Coronary artery (tissue), 2 donors: ENCODE data around the gene ANKRD65.
"Not testable (repeated sequence)": the region's sequence is repeated elsewhere in the genome, so short reads cannot be mapped to it uniquely, and the experiment has no call there.

Experiments
- DNase-seq: peaks from one replicate; pipeline ENCODE4 v3.0.0-alpha.2; 2017; ENCODE audit warnings: low spot score
- H3K27ac ChIP-seq, 2 donors: fragments of 200-600 bp; sonication (generic); one replicate each; pipeline ENCODE4 v1.5.1; 2016 to 2019
- H3K4me3 ChIP-seq: fragments of 200-600 bp; sonication (generic); 2 replicates; pipeline ENCODE4 v1.5.1; 2016; ENCODE audit warnings: mild to moderate bottlenecking, moderate library complexity
- TF ChIP-seq, protein P1 (sequence below): fragments of 200-600 bp; sonication (generic); IDR thresholded peaks from one replicate; pipeline ENCODE4 v1.5.1; 2019; ENCODE audit warnings: antibody characterized with exemption

Gene ANKRD65

DNA sequence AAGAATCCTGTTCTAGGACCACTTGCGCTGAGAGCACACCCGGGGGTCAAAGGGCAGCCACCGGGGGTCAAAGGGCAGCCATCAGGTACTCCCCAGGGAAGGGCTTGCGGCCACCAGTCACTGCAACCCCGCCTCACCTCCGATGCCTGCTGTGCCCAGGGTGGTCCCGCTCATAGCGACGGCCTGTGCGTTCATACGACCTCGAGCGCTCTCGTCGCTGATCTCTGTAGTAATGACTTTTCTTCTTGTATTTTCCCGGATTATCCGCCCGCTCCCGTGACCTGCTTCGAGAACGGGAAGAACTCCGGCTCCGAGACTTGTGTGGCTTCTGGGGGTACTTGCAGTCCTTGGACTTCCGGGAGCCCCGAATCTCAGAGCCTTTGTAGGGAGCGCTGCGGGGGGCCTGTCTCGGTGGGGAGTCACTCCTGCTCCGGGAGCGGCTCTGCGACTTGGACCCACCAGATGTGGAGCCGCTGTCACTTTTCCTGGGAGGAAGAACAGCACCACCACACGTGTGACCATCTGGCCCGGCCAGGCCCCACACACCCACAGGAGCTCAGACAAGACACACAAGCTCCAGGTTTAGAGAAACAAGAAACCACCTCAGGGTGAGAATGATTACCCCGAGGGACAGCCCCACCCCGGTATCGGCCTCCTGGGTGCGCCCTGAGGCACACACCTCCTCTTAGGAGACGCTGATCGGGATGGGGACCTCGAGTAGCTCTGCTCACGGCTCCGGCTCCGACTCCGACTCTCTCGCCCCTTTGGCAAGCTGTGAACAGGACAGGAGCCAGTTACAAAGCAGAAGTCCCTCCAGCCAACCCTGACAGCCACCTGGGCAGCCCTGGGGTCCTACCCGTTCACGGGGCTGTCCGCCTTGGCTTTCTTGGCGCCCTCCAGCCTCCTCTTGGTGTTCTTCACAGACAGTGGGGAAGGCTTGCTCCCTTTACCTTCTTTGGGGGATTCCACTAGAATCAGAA is 33.7 kb downstream of the ANKRD65 start:
- no peak overlapping the region for H3K4me3 ChIP-seq
- no peak overlapping the region for H3K27ac ChIP-seq
- no peak for DNase-seq
- TF ChIP-seq, protein P1, sequence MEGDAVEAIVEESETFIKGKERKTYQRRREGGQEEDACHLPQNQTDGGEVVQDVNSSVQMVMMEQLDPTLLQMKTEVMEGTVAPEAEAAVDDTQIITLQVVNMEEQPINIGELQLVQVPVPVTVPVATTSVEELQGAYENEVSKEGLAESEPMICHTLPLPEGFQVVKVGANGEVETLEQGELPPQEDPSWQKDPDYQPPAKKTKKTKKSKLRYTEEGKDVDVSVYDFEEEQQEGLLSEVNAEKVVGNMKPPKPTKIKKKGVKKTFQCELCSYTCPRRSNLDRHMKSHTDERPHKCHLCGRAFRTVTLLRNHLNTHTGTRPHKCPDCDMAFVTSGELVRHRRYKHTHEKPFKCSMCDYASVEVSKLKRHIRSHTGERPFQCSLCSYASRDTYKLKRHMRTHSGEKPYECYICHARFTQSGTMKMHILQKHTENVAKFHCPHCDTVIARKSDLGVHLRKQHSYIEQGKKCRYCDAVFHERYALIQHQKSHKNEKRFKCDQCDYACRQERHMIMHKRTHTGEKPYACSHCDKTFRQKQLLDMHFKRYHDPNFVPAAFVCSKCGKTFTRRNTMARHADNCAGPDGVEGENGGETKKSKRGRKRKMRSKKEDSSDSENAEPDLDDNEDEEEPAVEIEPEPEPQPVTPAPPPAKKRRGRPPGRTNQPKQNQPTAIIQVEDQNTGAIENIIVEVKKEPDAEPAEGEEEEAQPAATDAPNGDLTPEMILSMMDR, result no peak

DNA sequence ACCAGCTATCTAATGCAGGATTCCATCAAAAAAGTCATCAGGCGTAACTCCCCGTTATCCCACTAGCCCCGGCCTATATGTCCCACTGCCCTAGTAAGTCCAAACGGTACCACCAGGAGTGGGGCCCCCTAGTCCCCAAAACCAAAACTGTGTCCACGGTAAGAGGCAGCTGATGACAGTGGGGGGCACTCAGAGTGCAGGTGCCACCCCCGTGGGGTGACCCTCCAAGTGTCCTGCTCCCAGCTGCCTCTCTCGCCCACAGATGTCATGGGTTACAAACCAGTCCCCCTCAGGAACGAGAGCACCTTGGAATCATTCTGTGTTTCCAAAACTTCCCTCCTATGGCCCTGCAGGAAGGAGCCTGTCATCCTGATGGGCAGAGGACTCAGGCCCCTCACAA is 35.1 kb downstream of the ANKRD65 start:
- TF ChIP-seq, protein P1, result no peak
- Histone ChIP-seq H3K27ac (no peak overlapping the region), H3K4me3 (no peak overlapping the region)
- DNase-seq, result no peak

DNA sequence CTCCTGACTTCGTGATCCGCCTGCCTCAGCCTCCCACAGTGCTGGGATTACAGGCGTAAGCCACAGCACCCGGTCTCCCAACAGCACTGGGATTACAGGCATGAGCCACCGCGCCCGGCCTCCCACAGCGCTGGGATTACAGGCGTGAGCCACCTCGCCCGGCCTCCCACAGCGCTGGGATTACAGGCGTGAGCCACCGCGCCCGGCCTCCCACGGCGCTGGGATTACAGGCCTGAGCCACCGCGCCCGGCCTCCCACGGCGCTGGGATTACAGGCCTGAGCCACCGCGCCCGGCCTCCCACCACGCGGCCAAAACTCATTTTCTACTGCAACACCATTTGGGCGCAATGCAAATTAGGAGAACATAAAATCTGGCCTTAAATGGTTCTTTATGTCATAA is 35.7 kb downstream of the ANKRD65 start:
- DNase-seq, H3K27ac ChIP-seq, H3K4me3 ChIP-seq: not testable (repeated sequence)

DNA sequence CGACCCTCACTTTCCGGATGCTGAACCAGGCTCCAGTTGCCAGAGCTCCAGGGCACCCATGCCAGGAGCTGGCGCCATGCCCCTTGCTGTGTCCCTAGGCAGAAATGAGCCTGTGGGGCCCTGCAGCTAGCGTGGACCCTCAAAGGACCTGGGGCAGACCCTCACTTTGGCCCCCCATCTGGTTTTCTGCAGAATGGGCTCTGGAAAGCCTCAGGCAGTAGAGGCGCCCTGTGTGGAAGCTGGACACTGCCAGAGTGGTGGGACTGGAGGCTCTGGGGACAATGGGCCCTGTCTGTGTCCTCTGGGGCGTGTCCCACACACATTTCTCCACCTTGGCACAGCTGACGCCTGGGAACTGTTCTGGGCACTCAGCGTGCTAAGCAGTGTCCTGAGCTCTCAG is 39.8 kb downstream of the ANKRD65 start:
- TF ChIP-seq, protein P1, result no peak
- no peak overlapping the region for H3K27ac ChIP-seq
- H3K4me3 ChIP-seq, result no peak overlapping the region
- no peak for DNase-seq

DNA sequence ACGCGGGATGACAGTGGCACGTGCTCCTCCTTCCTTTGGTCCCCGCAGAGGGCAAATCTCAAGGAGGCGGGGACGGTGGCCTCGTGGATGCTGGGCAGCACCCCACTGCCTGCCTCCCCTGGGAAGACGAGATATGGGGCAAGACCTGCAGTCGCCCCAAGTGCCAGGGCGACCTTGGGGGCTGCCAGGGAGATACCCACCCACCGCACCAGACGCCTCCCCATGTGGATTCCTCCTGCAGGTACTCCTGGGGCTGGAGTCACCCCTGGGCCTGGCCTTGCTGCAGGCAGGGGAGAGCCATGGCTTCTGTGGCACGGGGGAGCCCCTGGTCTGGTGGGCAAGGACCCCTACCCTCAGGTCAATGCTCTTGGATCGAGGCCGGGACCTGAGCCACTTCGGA is 40.2 kb downstream of the ANKRD65 start:
- H3K27ac ChIP-seq, result no peak overlapping the region
- TF ChIP-seq, protein P1, result no peak
- no peak overlapping the region for H3K4me3 ChIP-seq
- no peak for DNase-seq

DNA sequence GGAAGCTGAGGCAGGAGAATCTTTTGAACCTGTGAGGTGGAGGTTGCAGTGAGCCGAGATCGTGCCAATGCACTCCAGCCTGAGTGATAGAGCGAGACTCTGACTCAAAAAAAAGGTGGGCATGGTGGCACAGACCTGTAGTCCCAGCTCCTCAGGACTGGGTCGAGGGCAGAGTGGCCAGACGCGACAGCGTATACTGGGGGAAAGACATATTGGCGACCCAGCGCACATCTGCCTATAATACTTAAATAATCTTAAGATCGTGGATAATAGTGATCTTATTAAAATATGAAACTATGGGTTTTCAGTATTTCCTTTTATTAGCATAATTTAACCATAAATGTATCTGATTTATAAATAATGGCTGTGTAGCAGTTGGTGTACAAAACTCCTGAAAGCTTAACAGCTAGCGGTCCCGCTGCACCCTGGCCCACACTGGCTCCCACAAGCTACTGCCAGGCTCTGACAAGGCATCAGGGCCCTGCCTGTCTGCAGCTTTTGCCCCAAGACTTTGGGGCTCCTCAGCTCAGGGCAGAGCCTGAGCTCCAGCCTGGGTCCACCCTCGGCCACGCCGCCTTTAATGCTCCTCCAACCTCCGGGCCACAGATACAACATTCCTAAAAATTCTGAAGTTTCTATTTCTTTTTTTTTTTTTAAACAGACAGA is 43.4 kb downstream of the ANKRD65 start:
- TF ChIP-seq, protein P1, result no peak
- no peak overlapping the region for H3K4me3 ChIP-seq
- no peak for DNase-seq
- no peak overlapping the region for H3K27ac ChIP-seq

DNA sequence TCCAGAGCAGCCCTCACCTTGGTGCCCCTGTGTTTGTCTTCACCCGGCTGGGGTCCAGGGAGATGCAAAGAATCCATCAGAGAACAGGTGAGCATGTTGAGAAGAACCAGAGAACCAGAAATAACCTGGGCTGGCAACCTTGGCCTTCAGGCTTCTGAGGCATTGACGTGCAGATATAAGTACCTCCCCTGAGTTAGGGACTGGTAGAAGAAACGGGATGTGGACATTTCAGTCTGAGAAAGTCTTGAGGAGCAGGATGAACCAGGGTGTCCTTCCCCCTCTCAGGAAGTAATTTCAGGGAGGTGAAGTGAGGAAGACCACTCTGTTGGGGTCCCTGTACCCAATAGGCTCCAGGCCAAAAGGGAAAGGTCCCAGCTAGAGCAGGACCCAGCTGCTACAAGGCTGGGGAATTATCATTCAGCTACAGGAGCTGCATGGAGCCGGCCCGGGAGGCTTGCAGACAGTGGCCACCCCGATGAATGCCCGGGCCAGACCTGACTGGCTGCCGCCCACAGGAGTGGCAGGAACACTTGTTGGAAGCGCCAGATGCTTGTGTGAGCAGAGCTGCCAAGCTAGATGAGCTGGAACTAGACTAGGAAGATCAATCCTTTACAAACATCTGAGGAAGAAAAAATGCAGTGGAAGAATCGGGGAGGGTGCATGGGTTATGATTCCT is 44.4 kb downstream of the ANKRD65 start:
- DNase-seq, result no peak
- Histone ChIP-seq H3K4me3 (no peak overlapping the region), H3K27ac (no peak overlapping the region)
- TF ChIP-seq, protein P1, result no peak
